Hematopoietic multipotent progenitor cell treated with erythropoietin and hydrocortisone succinate and interleukin-3 and kit ligand, for 4 days (in vitro differentiated cells): ENCODE measurements around the gene CT45A10.
"Not testable (repeated sequence)": the region's sequence is repeated elsewhere in the genome, so short reads cannot be mapped to it uniquely, and the experiment has no call there.

Experiments
- DNase-seq: peaks from one replicate; pipeline ENCODE4 v3.0.0-alpha.2; 2015

CT45A10 gene

GRCh38 chrX:135893294-135893817, at the start of gene CT45A10, which contains the start of gene SAGE1:
CT45A10 (minus strand) TSS chrX:135893444; CDS start chrX:135885344, 8,100 bp downstream.
SAGE1 (plus strand) TSS chrX:135893716; CDS start chrX:135896243, 2,527 bp downstream.
- DNase-seq = no peak

GRCh38 chrX:135931644-135932487, 38.6 kb upstream of the CT45A10 start:
- peak; percentile 67 for DNase-seq

GRCh38 chrX:135927897-135928296, 34.7 kb upstream of the CT45A10 start:
- DNase-seq = no peak

GRCh38 chrX:135923353-135923752, 30.1 kb upstream of the CT45A10 start:
- no peak for DNase-seq

GRCh38 chrX:135920516-135920915, 27.3 kb upstream of the CT45A10 start:
- DNase-seq = not testable (repeated sequence)

- peak; percentile 5 for DNase-seq
Observed at GRCh38 chrX:135914404-135914803, 21.2 kb upstream of the CT45A10 start.

GRCh38 chrX:135910251-135910650, 17.0 kb upstream of the CT45A10 start:
- no peak for DNase-seq

- DNase-seq = no peak
Observed at GRCh38 chrX:135892781-135893180, 463 bp downstream of the CT45A10 start.

GRCh38 chrX:135890087-135890585, 3.1 kb downstream of the CT45A10 start:
- no peak for DNase-seq

- peak; percentile 30 for DNase-seq
Observed at GRCh38 chrX:135888976-135889375, 4.3 kb downstream of the CT45A10 start.

GRCh38 chrX:135888230-135888629, 5.0 kb downstream of the CT45A10 start:
- not testable (repeated sequence) for DNase-seq

- DNase-seq = peak; percentile 9
Observed at GRCh38 chrX:135882741-135883140, 10.5 kb downstream of the CT45A10 start.

- DNase-seq = not testable (repeated sequence)
Observed at GRCh38 chrX:135871712-135872111, 21.5 kb downstream of the CT45A10 start, which contains the start of gene CT45A9. CT45A9 (minus strand) TSS chrX:135871812; CDS start chrX:135868061, 3,751 bp downstream.

- DNase-seq = not testable (repeated sequence)
Observed at GRCh38 chrX:135854438-135854837, 38.8 kb downstream of the CT45A10 start, which contains the start of gene CT45A8. CT45A8 (minus strand) TSS chrX:135854538; CDS start chrX:135850783, 3,755 bp downstream.

GRCh38 chrX:135837180-135837579, 56.1 kb downstream of the CT45A10 start, which contains the start of gene CT45A7:
CT45A7 (minus strand) TSS chrX:135837280; CDS start chrX:135833533, 3,747 bp downstream.
- DNase-seq = not testable (repeated sequence)
